MCF 10A (cell line): ENCODE data around the gene DCP1A. TPM values are rescaled to one million over a fixed set of nuclear protein-coding genes. Genes with fewer than 3 reads are reported as not detected.

Experiments
- BruUV-seq: library from RNA; stranded (reverse); fragments of 400-500 nt; replicated peaks from 2 replicates; lab custom pipeline; 2021; lab: Mats Ljungman, UMichigan
- CTCF ChIA-PET: fragments of 300-600 bp; sonication (Branson Sonifier 250); formaldehyde crosslinking; extraction: SDS; loops from one replicate; lab custom pipeline; 2021; ENCODE audit warnings: antibody characterized with exemption, inconsistent platforms; lab: Yijun Ruan, JAX
- POLR2A ChIA-PET: fragments of 300-600, 350-650 bp; sonication (Branson Sonifier 250); formaldehyde crosslinking; extraction: SDS; loops from one replicate; lab custom pipeline; 2020; ENCODE audit warnings: antibody characterized with exemption, inconsistent platforms; lab: Yijun Ruan, JAX
- DNase-seq: peaks from one replicate; pipeline ENCODE4 v3.0.0-alpha.2; 2018; ENCODE audit not compliant: unreplicated experiment
- H3K27ac Mint-ChIP-seq: one replicate; pipeline ENCODE4 v1.8.0; 2022; ENCODE audit warnings: mild to moderate bottlenecking, low read depth, mixed read lengths; ENCODE audit not compliant: unreplicated experiment
- H3K27me3 Mint-ChIP-seq: one replicate; pipeline ENCODE4 v1.8.0; 2022; ENCODE audit warnings: mixed read lengths; ENCODE audit not compliant: insufficient read depth, unreplicated experiment
- H3K36me3 Mint-ChIP-seq: one replicate; pipeline ENCODE4 v1.8.0; 2022; ENCODE audit warnings: mild to moderate bottlenecking, moderate library complexity, mixed read lengths; ENCODE audit not compliant: insufficient read depth, unreplicated experiment
- H3K4me1 Mint-ChIP-seq: one replicate; pipeline ENCODE4 v1.8.0; 2022; ENCODE audit warnings: mixed read lengths; ENCODE audit not compliant: insufficient read depth, unreplicated experiment
- H3K4me3 Mint-ChIP-seq: one replicate; pipeline ENCODE4 v1.8.0; 2022; ENCODE audit warnings: mild to moderate bottlenecking, moderate library complexity, mixed read lengths; ENCODE audit not compliant: unreplicated experiment
- H3K9me3 Mint-ChIP-seq: one replicate; pipeline ENCODE4 v1.8.0; 2022; ENCODE audit warnings: mixed read lengths; ENCODE audit not compliant: unreplicated experiment
- CTCF ChIP-seq: fragments of 200-600 bp; IDR thresholded peaks from one replicate; pipeline ENCODE4 v1.8.0; 2022; ENCODE audit warnings: antibody characterized with exemption, mild to moderate bottlenecking; ENCODE audit not compliant: unreplicated experiment
- intact Hi-C: fragments of 100-400 bp; cut with micrococcal nuclease; formaldehyde crosslinking; loops from 2 replicates; pipeline ENCODE4 v1.14.1; 2022
- total RNA-seq: library from RNA; stranded (reverse); gene quantifications from 2 replicates; pipeline ENCODE4 v1.2.3, GENCODE V29; 2022

Gene DCP1A
- total RNA-seq, 1 experiment from 2014 or later = 22.1 TPM

- Mint-ChIP-seq H3K4me3 (no peak overlapping the region), H3K9me3 (no peaks in the 10 kb centered on the region), H3K4me1 (no peaks in the 10 kb centered on the region), H3K36me3 (no peaks in the 10 kb centered on the region), H3K27me3 (peaks cover 36% of the 10 kb centered on the region), H3K27ac (no peak overlapping the region)
- no peak for DNase-seq
- no peak for TF ChIP-seq CTCF
- CTCF ChIA-PET = no interaction called here
- BruUV-seq = no TSS peak
- intact Hi-C loops = no loop called here
- POLR2A ChIA-PET = no interaction called here
Observed at GRCh38 chr3:53380306-53380705, 33.0 kb upstream of the DCP1A start.

- BruUV-seq = no TSS peak
- no peak overlapping the region for H3K27ac Mint-ChIP-seq
- no peak for TF ChIP-seq CTCF
- H3K36me3 Mint-ChIP-seq = no peaks in the 10 kb centered on the region
- intact Hi-C loops = loop anchor here (5.0 to 10.0 kb wide), 2 partner anchors 135 to 542 kb away; no protein-coding TSS in a partner anchor
- ChIA-PET CTCF (interaction anchor here (1.0 kb wide), 1 partner anchor 507 kb away, joined by 3 read pairs; no protein-coding TSS in a partner anchor), POLR2A (no interaction called here)
- H3K27me3 Mint-ChIP-seq = peaks cover 33% of the 10 kb centered on the region
- H3K4me3 Mint-ChIP-seq = no peak overlapping the region
- no peaks in the 10 kb centered on the region for H3K9me3 Mint-ChIP-seq
- no peak for DNase-seq
- no peaks in the 10 kb centered on the region for H3K4me1 Mint-ChIP-seq
Observed at GRCh38 chr3:53379898-53380297, 32.6 kb upstream of the DCP1A start.

GRCh38 chr3:53377794-53378193, 30.5 kb upstream of the DCP1A start:
- H3K9me3 Mint-ChIP-seq = no peaks in the 10 kb centered on the region
- H3K4me1 Mint-ChIP-seq = no peaks in the 10 kb centered on the region
- ChIA-PET CTCF (interaction anchor here (0.6 to 7.9 kb wide), 5 partner anchors 22 to 1482 kb away, joined by 3 to 84 read pairs (median 3); no protein-coding TSS in a partner anchor), POLR2A (interaction anchor here (1.2 kb wide), 1 partner anchor 242 kb away, joined by 3 read pairs; no protein-coding TSS in a partner anchor)
- no peak for TF ChIP-seq CTCF
- no peak for DNase-seq
- peaks cover 29% of the 10 kb centered on the region for H3K27me3 Mint-ChIP-seq
- intact Hi-C loops = loop anchor here (5.0 to 10.0 kb wide), 2 partner anchors 137 to 545 kb away; no protein-coding TSS in a partner anchor
- no peaks in the 10 kb centered on the region for H3K36me3 Mint-ChIP-seq
- no TSS peak for BruUV-seq
- H3K4me3 Mint-ChIP-seq = no peak overlapping the region
- H3K27ac Mint-ChIP-seq = no peak overlapping the region

- Mint-ChIP-seq H3K27ac (no peak overlapping the region), H3K4me3 (no peak overlapping the region), H3K9me3 (no peaks in the 10 kb centered on the region), H3K36me3 (no peaks in the 10 kb centered on the region), H3K4me1 (no peaks in the 10 kb centered on the region), H3K27me3 (peaks cover 29% of the 10 kb centered on the region)
- TF ChIP-seq CTCF = no peak
- BruUV-seq = no TSS peak
- no peak for DNase-seq
- intact Hi-C loops = loop anchor here (5.0 to 10.0 kb wide), 2 partner anchors 138 to 546 kb away; no protein-coding TSS in a partner anchor
- CTCF ChIA-PET = interaction anchor here (7.9 kb wide), 1 partner anchor 335 kb away, joined by 84 read pairs; no protein-coding TSS in a partner anchor
- POLR2A ChIA-PET = interaction anchor here (1.2 kb wide), 1 partner anchor 244 kb away, joined by 3 read pairs; no protein-coding TSS in a partner anchor
Observed at GRCh38 chr3:53376679-53377078, 29.3 kb upstream of the DCP1A start.
